GM04503 (cell line): Measurements from ENCODE around the gene SYNGR3.
"Not testable (repeated sequence)": the region's sequence is repeated elsewhere in the genome, so short reads cannot be mapped to it uniquely, and the experiment has no call there.

Experiments used
- DNase-seq: peaks from one replicate; pipeline ENCODE4 v3.0.0-alpha.2; 2012; ENCODE audit warnings: low read depth

The SYNGR3 gene

DNA sequence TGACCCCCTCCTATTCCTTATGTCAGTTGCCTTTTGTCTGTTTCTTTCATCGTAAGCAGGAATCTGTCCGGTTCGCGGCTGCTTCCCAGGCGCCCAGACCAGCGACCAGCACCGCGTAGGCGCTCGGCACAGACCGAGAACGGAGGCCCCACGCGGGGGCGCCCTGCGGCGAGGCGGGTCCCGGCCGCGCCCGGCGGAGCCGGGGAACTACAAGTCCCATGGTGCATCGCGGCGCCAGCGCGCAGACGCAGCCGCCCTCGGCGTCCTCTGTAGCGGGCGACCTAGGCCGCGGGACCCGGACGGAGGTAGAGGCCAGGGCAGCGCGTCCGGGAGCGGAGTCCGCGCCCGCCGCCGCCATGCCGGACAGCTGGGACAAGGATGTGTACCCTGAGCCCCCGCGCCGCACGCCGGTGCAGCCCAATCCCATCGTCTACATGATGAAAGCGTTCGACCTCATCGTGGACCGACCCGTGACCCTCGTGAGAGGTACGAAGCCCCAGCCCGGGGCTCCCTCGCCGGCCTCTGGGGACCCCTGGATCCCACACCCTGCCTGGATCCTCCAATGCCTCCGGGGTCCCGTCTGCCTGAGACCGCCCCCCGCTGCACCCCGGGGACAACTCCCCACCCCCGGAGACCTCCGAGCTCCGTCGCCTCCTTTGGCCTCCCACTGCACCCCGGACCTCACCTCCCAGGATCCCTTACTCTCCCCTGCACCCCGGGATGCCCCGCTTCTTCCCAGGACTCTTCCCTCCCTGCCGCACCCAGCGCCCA lies 30.3 kb upstream of the SYNGR3 start, which contains the start of gene NDUFB10:
TSS of gene NDUFB10 (plus strand) at position 270 of the 771 bp plus-strand sequence. CDS start at position 357, 87 bp downstream.
- DNase-seq: peak; percentile 44

GRCh38 chr16:1960665-1961630 lies 28.8 kb upstream of the SYNGR3 start:
- no peak for DNase-seq

DNA sequence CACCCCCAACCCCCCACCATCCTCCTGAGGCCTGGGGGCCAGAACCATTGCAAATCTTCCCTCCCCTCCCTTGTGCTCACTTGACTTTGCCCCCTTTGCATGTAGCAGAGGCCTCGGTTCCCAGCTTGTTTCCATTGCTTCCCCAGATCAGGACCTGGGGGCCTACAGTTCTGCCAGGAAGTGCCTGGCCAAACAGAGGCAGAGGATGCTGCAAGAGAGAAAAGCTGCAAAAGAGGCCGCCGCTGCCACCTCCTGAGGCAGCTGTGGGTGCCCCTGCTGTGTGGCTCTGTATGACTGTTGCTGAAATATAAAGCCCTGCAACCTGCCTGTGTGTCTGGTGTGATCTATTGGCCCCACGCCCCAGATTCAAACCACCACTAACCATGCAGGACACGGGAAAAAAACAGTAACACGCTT lies 28.1 kb upstream of the SYNGR3 start:
- no peak for DNase-seq

DNA sequence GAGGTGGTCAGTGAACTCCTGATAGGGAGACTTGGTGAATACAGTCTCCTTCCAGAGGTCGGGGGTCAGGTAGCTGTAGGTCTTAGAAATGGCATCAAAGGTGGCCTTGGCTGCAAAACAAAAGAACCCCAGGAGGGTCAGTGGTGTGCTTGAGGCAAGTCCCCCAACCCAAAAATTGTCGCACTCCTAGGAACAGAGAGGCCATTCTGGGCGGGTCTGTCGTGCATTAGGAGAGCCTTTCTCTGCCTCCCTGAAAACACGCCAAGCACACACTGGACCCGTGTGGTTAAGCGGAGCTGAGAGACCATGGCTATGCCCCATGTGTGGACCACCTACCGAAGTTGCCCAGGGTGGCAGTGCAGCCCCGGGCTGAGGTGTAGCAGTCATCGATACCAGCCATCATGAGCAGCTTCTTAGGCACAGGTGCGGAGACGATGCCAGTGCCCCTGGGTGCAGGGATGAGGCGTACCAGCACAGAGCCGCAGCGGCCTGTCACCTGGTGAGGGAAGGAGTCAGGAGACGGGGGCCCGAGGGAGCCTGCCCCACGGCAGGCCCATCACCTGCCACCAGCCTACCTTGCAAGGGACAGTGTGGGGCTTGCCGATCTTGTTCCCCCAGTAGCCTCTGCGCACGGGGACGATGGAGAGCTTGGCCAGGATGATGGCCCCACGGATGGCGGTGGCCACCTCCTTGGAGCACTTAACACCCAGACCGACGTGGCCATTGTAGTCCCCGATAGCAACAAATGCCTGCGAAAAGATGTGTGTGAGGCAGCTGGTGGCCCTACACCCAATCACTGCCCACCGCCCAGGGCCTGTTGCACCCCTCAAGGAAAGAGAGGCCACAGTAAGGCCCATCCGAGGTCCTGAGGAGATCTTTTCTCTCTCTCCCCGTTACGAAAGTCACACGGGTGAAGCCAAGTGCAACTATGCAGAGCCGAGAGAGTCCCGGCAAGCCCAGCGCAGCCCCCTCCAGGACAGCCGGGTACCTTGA lies 27.3 kb upstream of the SYNGR3 start:
- DNase-seq: not testable (repeated sequence)

DNA sequence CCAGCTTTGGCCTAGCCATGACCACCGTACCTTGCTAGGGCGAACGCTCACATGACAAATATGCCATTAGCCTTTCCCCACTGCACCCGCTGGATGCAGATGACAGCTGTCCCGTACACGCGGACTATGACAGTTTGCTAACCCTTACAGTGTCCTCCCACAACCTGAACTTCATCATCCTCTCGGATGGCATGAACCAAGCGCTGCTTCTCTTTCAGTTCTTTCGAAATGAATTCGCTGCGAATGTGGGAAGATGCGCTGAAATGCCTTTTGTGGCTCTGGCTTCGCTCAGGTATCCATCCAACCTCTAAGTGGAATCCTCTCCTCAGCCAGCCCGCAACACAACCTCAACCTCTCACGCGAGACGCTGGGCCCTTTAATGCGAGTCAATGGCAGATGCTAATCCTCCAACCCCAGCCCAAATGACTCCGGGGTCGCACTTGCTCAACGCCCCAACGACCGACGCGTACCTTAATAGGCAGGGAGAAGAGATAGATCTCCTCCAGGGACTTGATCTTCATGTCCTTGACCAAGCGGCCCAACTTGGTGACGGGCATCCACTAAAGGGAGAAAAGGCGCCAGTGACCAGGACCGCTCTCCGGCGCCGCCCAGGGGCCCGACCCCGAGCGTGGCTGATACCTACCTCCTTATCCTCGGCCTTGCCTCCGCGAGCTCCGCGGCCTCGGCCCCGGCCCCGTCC lies 25.8 kb upstream of the SYNGR3 start:
- DNase-seq: no peak

- DNase-seq: peak; percentile 84
Observed at GRCh38 chr16:1964506-1965395, 25.0 kb upstream of the SYNGR3 start, which contains the start of gene RPS2. TSS of gene RPS2 (minus strand) at chr16:1964826. CDS start at chr16:1964625, 201 bp downstream.

- no peak for DNase-seq
Observed at GRCh38 chr16:1965396-1966001, 24.3 kb upstream of the SYNGR3 start.

GRCh38 chr16:1966460-1966859 lies 23.3 kb upstream of the SYNGR3 start, which contains the start of gene RNF151:
TSS of gene RNF151 (plus strand) at chr16:1966856. CDS start at chr16:1966882, 26 bp downstream.
- DNase-seq: no peak

DNA sequence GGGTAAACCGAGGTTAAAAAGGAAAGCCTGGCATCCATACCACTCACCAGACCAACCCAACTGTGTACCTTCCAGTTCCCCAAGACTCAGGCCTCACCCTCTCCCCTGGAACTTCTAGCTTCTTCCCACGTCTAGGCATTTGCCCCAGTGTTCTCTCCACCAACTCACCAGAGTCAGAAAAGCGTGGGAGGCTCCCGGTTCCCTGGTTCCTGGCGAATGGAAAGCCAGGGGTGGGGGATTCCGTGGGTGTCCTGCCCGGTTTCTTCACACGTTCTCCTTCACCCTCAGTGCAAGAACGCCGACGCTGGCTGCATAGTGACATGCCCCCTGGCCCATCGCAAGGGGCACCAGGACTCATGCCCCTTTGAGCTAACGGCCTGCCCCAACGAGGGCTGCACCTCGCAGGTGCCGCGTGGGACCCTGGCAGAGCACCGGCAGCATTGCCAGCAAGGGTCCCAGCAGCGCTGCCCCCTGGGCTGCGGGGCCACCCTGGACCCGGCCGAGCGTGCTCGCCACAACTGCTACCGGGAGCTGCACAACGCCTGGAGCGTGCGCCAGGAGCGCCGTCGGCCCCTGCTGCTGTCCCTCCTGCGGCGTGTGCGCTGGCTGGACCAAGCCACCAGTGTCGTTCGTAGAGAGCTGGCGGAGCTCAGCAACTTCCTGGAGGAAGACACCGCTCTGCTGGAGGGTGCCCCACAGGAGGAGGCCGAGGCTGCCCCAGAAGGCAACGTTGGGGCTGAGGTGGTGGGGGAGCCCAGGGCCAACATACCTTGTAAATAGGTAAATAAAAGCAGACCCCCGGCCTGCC lies 21.4 kb upstream of the SYNGR3 start:
- no peak for DNase-seq

GRCh38 chr16:1971796-1972489 lies 17.8 kb upstream of the SYNGR3 start, which contains the start of gene TBL3:
TSS of gene TBL3 (plus strand) at chr16:1972053. CDS start at chr16:1972165, 112 bp downstream.
- peak; percentile 64 for DNase-seq

DNA sequence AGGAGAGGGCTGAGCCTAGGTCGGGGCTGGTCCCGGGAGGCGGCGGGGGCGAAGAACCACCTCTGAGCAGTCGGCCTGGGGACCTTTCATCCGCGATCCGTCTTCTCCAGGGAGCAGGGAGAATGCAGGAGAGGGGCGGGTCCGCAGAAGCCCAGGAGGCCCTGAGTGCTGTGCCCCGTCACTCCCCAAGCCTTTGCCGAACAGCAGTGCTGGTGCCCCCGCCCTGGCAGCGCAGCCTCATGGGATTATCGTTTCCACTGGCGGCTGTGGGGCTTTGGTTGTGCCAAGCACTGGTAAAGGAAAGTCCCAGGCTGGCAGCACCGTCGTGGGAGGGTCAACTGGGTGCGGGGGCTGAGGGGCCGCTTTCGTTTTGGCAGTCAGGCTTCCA lies 17.3 kb upstream of the SYNGR3 start:
- no peak for DNase-seq

DNA sequence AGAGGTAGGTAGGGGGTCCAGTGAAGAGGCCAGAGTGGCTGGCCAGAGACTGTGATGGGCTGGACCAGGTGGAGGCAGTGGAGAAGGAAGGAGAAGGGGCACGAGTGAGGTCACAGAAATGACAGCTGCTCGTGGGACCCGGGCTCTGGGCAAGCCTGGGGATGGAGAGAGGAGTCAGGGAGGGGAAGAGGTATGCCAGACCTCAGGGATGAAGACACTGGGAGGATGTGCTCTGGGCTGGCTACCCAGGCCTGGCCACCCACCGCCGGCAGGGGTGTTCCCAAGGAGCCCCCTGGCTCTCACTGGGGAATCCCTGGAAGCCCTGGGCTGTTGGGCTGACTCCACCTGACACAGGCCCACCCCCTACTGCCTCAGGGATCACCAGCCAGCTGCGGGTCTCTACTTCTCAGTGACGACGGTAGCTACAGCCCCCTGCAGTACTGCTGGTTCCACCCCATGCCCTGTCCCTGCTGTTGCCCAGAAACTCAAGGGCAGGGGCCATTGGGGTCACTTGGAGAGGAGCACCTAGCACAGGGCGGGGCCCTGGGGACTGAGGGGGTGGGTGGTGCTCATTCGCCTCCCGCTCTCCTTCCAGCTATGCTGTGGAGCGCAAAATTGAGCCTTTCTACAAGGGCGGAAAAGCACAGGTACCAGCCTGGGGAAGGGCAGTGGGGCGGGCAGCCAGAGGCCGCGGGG lies 16.2 kb upstream of the SYNGR3 start:
- no peak for DNase-seq

DNA sequence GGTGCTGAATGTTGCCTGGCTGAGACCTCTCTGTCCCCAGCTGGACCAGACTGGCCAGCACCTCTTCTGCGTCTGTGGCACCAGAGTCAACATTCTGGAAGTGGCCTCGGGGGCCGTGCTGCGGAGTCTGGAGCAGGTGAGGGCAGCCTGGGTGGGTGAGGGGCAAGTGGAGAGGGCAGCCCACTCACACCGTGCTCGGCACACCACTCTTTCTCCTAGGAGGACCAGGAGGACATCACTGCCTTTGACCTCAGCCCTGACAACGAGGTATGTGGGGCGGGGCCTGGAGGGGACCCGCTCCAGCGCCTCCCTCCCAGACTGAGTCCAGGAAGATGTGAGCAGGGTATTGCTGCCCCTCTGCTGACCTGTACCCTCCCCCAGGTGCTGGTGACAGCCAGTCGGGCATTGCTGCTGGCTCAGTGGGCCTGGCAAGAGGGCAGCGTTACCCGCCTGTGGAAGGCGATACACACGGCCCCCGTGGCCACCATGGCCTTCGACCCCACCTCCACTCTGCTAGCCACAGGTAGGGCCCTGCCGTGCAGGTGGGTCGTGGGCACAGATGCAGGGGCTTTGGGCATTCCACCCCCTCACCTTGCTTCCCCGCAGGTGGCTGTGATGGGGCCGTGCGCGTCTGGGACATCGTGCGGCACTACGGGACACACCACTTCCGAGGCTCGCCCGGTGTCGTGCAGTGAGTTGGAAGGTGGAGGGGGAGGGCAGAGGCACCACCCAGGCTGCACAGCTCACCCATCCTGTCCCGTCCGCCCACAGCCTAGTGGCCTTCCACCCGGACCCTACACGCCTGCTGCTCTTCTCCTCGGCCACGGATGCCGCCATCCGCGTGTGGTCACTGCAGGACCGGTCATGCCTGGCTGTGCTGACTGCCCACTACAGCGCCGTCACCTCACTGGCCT lies 15.4 kb upstream of the SYNGR3 start:
- no peak for DNase-seq

GRCh38 chr16:1975432-1976215 lies 14.1 kb upstream of the SYNGR3 start:
- DNase-seq: no peak

DNA sequence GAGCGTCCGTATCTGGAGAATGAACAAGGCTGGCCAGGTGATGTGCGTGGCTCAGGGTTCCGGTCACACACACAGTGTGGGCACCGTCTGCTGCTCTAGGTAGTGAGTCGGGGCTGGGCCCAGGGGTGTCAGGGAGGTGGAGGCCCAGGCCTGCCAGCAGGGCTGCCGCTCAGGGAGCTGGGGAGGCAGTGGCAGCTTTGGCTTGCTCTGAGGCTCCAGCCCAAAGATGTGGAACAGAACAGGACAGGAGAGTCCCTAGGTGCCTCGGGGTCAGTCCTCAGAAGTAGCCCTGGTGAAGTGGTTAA lies 13.6 kb upstream of the SYNGR3 start:
- DNase-seq: no peak
